ENCODE data around the gene INAFM1.

The INAFM1 gene

DNA sequence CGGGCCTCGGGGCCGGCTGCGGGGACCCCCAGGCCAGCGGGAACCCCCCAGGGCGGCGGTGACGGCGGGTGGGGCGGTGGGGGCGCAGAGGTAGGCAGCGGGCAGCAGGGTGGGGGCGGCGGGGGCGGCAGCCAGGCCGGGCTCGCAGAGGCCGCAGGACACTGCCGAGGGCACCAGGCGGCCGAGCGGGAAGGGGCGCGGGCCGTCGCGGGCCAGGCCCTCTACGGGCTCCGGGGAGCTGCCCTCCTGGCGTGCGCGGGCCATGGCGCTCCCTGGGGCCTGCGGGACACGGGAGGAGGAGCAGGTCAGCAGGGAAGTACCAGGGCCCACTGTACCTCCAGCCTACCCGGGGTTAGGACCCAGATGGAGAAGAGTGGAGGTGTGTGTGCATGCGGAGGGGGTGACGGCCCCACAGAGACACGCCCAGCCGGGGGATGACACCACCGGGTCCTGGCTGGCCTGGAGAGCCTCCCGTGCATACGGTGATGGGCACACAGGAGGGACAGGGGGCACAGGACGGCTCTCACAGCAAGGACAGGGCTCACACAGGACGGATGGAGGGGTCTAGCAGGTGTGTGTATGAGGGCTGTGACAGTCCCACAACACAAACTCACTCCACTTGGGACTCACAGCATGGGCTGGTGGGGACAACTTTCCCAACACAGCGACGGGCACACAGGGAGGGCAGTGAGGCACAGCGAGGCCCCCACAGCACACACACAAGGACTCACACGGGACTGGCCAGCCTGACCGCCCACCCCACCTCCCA is 46.3 kb upstream of the INAFM1 start (continued):
- TF ChIP-seq ZNF747 (tag by site-specific recombination; IDR thresholded peaks at IDR 0.05), result no peak
- TF ChIP-seq YY1 (tag by site-specific recombination; IDR thresholded peaks at IDR 0.05), result no peak
- TF ChIP-seq ZNF791 (tag by site-specific recombination; IDR thresholded peaks at IDR 0.05), result no peak
- no peak for TF ChIP-seq ZNF391 (tag by site-specific recombination; IDR thresholded peaks at IDR 0.05; ENCODE audit: borderline replicate concordance, low read depth)
- TF ChIP-seq ZNF521 (tag by site-specific recombination; IDR thresholded peaks at IDR 0.05), result no peak
- TF ChIP-seq ZNF558 (tag by site-specific recombination; IDR thresholded peaks at IDR 0.05), result no peak
- TF ChIP-seq, protein P1, sequence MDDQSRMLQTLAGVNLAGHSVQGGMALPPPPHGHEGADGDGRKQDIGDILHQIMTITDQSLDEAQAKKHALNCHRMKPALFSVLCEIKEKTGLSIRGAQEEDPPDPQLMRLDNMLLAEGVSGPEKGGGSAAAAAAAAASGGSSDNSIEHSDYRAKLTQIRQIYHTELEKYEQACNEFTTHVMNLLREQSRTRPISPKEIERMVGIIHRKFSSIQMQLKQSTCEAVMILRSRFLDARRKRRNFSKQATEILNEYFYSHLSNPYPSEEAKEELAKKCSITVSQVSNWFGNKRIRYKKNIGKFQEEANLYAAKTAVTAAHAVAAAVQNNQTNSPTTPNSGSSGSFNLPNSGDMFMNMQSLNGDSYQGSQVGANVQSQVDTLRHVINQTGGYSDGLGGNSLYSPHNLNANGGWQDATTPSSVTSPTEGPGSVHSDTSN (CRISPR knock-in tag; IDR thresholded peaks at IDR 0.05), result peak; percentile 58; the same call in 1 of the 2 replicates
- TF ChIP-seq SP3 (tag by site-specific recombination; IDR thresholded peaks at IDR 0.05), result peak; percentile 5
- peak; percentile 70 for TF ChIP-seq ZNF341 (tag by site-specific recombination; IDR thresholded peaks at IDR 0.05; ENCODE audit: low read depth)

- CTCF ChIA-PET, result interaction anchor here (1.8 to 7.6 kb wide), 2 partner anchors 18 to 19 kb away, joined by 10 to 86 read pairs; no protein-coding TSS in a partner anchor
- peak overlapping the region; percentile 91 for H3K4me3 ChIP-seq (ENCODE audit: low read depth, low read length)
- H3K27ac ChIP-seq (ENCODE audit: extremely low read depth, low read depth, low read length), result peak overlapping the region; percentile 92
- POLR2A ChIA-PET, result interaction anchor here (0.5 to 6.8 kb wide), 6 partner anchors 12 to 116 kb away, joined by 3 to 112 read pairs (median 5); partner anchors contain the start of gene ZC3H4
- H3K4me1 ChIP-seq (ENCODE audit: control insufficient read depth, insufficient read depth, low read length), result peaks cover 29% of the 10 kb centered on the region
- peaks cover 6 to 11% of the 10 kb centered on the region in 2 experiments; a peak in 2 of 3 replicates for H3K36me3 ChIP-seq (ENCODE audit: control insufficient read depth in 2 of 2, insufficient read depth in 1 of 2, low read length in 2 of 2)
- H3K9me3 ChIP-seq (ENCODE audit: control insufficient read depth, insufficient read depth, low read depth, low read length), result no peaks in the 10 kb centered on the region
- 0 out of 2 replicates have a peak, but pooled peaks have one; percentile 47 for TF ChIP-seq TRIM28 (IDR thresholded peaks at IDR 0.05; ENCODE audit: borderline replicate concordance, low read length)
- TF ChIP-seq, protein P2, sequence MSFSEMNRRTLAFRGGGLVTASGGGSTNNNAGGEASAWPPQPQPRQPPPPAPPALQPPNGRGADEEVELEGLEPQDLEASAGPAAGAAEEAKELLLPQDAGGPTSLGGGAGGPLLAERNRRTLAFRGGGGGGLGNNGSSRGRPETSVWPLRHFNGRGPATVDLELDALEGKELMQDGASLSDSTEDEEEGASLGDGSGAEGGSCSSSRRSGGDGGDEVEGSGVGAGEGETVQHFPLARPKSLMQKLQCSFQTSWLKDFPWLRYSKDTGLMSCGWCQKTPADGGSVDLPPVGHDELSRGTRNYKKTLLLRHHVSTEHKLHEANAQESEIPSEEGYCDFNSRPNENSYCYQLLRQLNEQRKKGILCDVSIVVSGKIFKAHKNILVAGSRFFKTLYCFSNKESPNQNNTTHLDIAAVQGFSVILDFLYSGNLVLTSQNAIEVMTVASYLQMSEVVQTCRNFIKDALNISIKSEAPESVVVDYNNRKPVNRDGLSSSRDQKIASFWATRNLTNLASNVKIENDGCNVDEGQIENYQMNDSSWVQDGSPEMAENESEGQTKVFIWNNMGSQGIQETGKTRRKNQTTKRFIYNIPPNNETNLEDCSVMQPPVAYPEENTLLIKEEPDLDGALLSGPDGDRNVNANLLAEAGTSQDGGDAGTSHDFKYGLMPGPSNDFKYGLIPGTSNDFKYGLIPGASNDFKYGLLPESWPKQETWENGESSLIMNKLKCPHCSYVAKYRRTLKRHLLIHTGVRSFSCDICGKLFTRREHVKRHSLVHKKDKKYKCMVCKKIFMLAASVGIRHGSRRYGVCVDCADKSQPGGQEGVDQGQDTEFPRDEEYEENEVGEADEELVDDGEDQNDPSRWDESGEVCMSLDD (tag by site-specific recombination; IDR thresholded peaks at IDR 0.05), result peak; percentile 97
- TF ChIP-seq SCRT1 (tag by site-specific recombination; IDR thresholded peaks at IDR 0.05; ENCODE audit: borderline replicate concordance), result no peak; the same call in 1 of the 2 replicates
- peak; percentile 51; the same call in 1 of the 2 replicates for TF ChIP-seq ZNF501 (tag by site-specific recombination; IDR thresholded peaks at IDR 0.05)
- no peak for TF ChIP-seq ZNF521 (tag by site-specific recombination; IDR thresholded peaks at IDR 0.05)
- peak; percentile 69; the same call in 1 of the 2 replicates for TF ChIP-seq ZNF114 (tag by site-specific recombination; IDR thresholded peaks at IDR 0.05)
- no peak for TF ChIP-seq ZNF830 (tag by site-specific recombination; IDR thresholded peaks at IDR 0.05; ENCODE audit: low read depth)
- no peak for TF ChIP-seq ZSCAN5A (tag by site-specific recombination; IDR thresholded peaks at IDR 0.05)
- no peak for TF ChIP-seq SETDB1 (IDR thresholded peaks at IDR 0.05; ENCODE audit: insufficient read length, low read length)
- TF ChIP-seq ZFP37 (tag by site-specific recombination; IDR thresholded peaks at IDR 0.05), result no peak
- no peak for TF ChIP-seq REPIN1 (tag by site-specific recombination; IDR thresholded peaks at IDR 0.05; ENCODE audit: low read depth)
- no peak for TF ChIP-seq ZNF133 (tag by site-specific recombination; IDR thresholded peaks at IDR 0.05)
- TF ChIP-seq, protein P3, sequence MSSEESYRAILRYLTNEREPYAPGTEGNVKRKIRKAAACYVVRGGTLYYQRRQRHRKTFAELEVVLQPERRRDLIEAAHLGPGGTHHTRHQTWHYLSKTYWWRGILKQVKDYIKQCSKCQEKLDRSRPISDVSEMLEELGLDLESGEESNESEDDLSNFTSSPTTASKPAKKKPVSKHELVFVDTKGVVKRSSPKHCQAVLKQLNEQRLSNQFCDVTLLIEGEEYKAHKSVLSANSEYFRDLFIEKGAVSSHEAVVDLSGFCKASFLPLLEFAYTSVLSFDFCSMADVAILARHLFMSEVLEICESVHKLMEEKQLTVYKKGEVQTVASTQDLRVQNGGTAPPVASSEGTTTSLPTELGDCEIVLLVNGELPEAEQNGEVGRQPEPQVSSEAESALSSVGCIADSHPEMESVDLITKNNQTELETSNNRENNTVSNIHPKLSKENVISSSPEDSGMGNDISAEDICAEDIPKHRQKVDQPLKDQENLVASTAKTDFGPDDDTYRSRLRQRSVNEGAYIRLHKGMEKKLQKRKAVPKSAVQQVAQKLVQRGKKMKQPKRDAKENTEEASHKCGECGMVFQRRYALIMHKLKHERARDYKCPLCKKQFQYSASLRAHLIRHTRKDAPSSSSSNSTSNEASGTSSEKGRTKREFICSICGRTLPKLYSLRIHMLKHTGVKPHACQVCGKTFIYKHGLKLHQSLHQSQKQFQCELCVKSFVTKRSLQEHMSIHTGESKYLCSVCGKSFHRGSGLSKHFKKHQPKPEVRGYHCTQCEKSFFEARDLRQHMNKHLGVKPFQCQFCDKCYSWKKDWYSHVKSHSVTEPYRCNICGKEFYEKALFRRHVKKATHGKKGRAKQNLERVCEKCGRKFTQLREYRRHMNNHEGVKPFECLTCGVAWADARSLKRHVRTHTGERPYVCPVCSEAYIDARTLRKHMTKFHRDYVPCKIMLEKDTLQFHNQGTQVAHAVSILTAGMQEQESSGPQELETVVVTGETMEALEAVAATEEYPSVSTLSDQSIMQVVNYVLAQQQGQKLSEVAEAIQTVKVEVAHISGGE (tag by site-specific recombination; conservative IDR thresholded peaks at IDR 0.05; ENCODE audit: low read depth), result no peak
- TF ChIP-seq ZNF169 (tag by site-specific recombination; IDR thresholded peaks at IDR 0.05), result peak; percentile 87
- no peak for TF ChIP-seq ZEB2 (tag by site-specific recombination; IDR thresholded peaks at IDR 0.05)
- TF ChIP-seq ZNF664 (tag by site-specific recombination; IDR thresholded peaks at IDR 0.05), result no peak
- no peak for TF ChIP-seq ZNF155 (tag by site-specific recombination; IDR thresholded peaks at IDR 0.05)
- TF ChIP-seq TCF7L2 (IDR thresholded peaks at IDR 0.05; ENCODE audit: borderline replicate concordance, low read depth, low read length), result no peak
These were observed 45.6 kb upstream of the INAFM1 start for GRCh38 chr19:47228937-47229675.
